OCI-LY3 (cell line): ENCODE data around the gene PSKH1.

Source experiments
- EZH2phosphoT487 ChIP-seq: fragments of 200-600 bp; shearing (Covaris generic); IDR thresholded peaks from 2 replicates; pipeline ENCODE4 v1.6.1; 2018; ENCODE audit warnings: antibody characterized with exemption, mixed run types, low read depth
- TF ChIP-seq, protein P1 (sequence below): fragments of 200-600, 300-600 bp; sonication (generic); IDR thresholded peaks from 2 replicates; pipeline ENCODE4 v1.5.1; 2014; ENCODE audit warnings: antibody characterized with exemption, low read length, low read depth

DNA sequence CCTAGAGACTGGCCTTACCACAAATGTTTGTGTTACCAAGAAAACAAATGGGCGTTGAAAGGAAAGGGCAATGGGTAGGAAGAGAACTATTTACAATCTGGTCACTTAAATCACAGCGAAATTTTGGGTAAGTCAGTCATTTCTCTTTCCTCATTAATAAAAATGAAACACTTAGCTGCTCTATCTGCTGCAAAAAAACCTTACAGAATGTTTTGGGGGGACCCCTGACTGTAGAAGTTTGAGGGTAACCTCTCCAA is 47.1 kb upstream of the PSKH1 start:
- TF ChIP-seq, protein P1, sequence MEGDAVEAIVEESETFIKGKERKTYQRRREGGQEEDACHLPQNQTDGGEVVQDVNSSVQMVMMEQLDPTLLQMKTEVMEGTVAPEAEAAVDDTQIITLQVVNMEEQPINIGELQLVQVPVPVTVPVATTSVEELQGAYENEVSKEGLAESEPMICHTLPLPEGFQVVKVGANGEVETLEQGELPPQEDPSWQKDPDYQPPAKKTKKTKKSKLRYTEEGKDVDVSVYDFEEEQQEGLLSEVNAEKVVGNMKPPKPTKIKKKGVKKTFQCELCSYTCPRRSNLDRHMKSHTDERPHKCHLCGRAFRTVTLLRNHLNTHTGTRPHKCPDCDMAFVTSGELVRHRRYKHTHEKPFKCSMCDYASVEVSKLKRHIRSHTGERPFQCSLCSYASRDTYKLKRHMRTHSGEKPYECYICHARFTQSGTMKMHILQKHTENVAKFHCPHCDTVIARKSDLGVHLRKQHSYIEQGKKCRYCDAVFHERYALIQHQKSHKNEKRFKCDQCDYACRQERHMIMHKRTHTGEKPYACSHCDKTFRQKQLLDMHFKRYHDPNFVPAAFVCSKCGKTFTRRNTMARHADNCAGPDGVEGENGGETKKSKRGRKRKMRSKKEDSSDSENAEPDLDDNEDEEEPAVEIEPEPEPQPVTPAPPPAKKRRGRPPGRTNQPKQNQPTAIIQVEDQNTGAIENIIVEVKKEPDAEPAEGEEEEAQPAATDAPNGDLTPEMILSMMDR = no peak
- TF ChIP-seq EZH2phosphoT487 = no peak
